VCaP (cell line): ENCODE results near the gene FAM53A.

ENCODE experiments used
- H3K27ac ChIP-seq: fragments of 450-650 bp; 2 replicates; pipeline ENCODE4 v1.5.1; 2017
- TF ChIP-seq, protein P1 (sequence below): fragments of 450-650 bp; conservative IDR thresholded peaks from 2 replicates; pipeline ENCODE4 v1.5.1; 2017; ENCODE audit warnings: mild to moderate bottlenecking, moderate library complexity

Gene FAM53A

DNA sequence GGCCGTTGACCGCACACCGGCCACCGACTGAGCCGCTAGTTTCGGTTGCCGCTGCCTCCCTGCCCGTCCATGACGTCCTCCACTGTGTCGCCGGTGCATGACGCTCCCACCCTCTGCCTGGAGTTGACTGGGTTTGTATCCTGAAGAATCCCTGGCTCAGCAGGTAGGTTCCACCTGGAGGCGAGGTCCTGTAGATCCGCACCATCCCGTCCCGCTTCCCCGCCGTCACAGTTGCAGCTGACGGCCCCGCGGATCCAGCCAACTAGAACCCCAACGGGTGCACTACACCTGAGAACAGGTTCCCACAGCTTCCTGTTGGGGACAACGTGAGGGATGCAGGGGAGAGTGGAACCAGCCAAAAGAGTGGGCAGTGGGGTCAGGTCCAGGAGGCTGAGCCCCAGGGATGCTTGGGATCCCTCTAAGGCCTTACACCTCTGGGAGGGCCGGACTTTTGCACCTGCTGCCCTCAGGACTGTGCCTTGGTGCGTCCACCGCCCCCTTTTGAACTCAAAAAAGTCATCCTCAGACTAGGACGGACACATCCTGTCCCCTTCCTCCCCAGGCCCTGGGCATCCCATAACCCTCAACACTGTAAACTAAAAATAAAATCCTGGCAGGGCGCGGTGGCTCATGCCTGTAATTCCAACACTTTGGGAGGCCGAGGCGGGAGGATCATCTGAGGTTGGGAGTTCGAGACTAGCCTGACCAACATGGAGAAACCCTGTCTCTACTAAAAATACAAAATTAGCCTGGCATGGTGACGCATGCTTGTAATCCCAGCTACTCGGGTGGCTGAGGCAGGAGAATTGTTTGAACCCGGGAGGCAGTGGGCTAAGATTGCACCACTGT lies 29.1 kb upstream of the FAM53A start:
- peak overlapping the region; percentile 100 for H3K27ac ChIP-seq

DNA sequence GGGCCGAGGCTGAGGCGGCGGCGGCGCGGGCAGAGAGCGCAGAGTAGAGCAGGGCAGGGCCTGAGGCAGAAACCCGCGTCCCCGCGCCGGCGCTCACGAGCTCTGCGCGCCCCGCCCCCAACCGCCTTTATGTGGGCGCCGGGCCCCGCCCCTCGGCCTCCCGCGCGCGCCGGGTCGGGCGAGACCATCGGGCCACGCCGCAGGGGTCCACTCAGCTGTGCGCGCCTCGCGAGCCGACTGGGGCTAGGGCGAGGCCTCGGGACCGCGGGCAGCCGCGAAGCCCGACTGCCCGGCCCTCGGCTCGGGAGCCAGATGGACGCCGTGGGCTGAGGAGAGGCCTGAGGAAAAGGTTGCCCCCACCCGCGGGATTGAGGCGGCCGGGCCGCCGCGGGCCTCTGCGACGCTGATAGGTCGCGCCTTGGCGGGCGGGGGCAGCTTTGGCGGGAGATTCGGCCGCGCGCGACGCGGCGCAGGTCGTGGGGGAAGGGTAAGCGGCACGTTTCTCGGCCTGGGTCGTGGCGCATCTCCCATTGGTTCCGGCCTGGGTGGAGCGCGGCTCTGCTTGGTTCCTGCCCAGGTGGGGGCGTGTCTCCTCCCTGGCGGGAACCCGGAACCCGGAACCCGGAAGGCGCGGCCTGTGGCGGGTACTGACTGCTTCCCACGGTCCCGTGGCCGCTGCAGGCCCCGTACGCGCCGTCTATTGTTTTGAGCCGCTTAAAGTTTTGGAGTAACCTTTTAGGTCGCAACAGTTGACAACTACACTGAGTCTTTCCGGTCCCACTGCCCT lies 28.3 kb upstream of the FAM53A start, which contains the start of gene SLBP:
SLBP (minus strand) TSS at position 104 of the 787 bp plus-strand sequence. CDS start 131 bp downstream, outside the sequence.
- TF ChIP-seq, protein P1, sequence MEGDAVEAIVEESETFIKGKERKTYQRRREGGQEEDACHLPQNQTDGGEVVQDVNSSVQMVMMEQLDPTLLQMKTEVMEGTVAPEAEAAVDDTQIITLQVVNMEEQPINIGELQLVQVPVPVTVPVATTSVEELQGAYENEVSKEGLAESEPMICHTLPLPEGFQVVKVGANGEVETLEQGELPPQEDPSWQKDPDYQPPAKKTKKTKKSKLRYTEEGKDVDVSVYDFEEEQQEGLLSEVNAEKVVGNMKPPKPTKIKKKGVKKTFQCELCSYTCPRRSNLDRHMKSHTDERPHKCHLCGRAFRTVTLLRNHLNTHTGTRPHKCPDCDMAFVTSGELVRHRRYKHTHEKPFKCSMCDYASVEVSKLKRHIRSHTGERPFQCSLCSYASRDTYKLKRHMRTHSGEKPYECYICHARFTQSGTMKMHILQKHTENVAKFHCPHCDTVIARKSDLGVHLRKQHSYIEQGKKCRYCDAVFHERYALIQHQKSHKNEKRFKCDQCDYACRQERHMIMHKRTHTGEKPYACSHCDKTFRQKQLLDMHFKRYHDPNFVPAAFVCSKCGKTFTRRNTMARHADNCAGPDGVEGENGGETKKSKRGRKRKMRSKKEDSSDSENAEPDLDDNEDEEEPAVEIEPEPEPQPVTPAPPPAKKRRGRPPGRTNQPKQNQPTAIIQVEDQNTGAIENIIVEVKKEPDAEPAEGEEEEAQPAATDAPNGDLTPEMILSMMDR: no peak
- peak within 1 kb of the TSS; percentile 100 for H3K27ac ChIP-seq

More for the DNA sequence above, 29.1 kb upstream of the FAM53A start:
- TF ChIP-seq, protein P1: no peak

DNA sequence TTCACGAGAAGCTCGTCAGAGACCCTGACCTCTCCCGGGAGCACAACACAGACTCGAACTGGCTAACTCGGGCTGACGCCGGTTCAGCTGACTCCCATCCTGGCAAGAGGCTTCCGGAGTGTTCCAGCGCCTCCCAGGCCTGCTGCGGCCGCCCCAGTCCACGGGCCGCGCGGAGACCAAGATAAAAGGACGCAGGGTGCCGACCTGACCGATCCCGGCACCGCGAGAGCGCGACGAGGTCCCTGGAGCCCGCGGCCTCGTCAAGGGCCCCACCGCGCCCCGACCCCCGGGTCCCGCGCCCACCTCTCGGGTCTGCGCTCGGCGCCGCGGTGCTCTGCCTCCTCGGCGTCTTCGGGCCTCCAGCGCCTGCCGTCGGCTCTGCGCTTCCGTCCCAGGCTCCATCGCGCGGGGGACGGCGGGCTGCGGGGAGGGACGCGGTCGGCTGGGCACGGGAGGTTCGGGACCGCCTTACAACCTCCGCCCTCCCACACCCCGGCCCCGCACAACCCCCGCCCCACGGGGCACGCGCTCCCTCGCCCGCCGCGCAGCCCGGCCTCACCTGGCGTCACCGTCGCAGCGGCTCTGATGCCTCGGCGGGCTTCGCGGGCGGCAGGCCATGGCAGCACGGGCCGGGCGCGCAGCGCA lies 27.6 kb upstream of the FAM53A start:
- TF ChIP-seq, protein P1: no peak
- peak overlapping the region; percentile 100 for H3K27ac ChIP-seq

DNA sequence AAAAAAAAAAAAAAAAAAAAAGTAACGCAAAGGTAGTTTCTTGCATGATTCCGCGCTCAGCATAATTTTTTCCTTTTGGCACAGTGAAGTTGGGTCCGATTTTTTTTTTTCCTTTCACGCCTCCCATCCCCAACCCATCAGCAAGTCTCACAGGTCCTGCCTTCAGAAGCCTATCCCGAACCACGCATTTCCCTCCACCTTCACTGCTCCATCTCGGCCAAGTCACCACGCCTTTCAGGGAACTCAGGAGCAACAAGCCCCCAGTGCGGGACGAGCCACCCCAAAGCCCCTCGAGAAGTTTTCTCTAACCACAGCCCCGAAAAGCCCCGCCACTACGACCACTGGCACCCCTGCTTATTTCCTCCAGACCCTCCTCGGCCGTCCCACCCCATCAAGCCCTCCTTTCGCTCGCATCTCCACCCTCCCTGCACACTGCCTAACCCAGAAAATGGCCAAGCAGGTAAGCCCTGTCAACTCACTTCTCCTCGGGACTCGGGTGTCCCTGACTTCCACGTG lies 27.0 kb upstream of the FAM53A start:
- TF ChIP-seq, protein P1: no peak
- peak overlapping the region; percentile 100 for H3K27ac ChIP-seq

DNA sequence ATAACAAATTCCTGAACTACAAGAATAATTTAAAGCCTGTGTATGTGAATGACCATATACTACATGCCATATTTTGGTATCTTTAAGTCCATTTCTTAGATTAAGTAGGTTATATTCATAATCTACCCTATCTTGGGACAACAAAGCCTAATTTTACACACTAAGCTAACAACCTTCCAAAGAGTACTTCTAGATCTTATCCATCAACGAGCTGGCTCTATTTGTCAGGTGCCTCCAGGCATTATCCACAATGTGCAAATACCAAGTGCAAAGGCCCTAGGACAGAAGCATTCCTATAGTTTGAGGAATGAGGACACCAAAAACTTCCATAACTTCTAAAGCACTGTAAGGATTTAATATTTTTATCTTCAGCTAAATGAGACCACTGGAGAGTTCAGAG lies 24.5 kb upstream of the FAM53A start:
- H3K27ac ChIP-seq: peak overlapping the region; percentile 100
- TF ChIP-seq, protein P1: no peak

GRCh38 chr4:1706358-1706757 lies 22.2 kb upstream of the FAM53A start:
- no peak overlapping the region; the same call in 1 of the 2 replicates for H3K27ac ChIP-seq
- TF ChIP-seq, protein P1: no peak
